Osteocyte (in vitro differentiated cells): Measurements from ENCODE around the gene DUSP2. TPM values are rescaled to one million over a fixed set of nuclear protein-coding genes. Genes with fewer than 3 reads are reported as not detected.

Experiments
- DNase-seq: peaks from one replicate; pipeline ENCODE4 v3.0.0; 2021; ENCODE audit warnings: mixed read lengths; ENCODE audit not compliant: unreplicated experiment; ENCODE audit errors: extremely low spot score
- H3K27ac Mint-ChIP-seq: one replicate; pipeline ENCODE4 v1.8.0; 2021; ENCODE audit warnings: mild to moderate bottlenecking, mixed read lengths; ENCODE audit not compliant: unreplicated experiment
- H3K27me3 Mint-ChIP-seq: one replicate; pipeline ENCODE4 v1.8.0; 2021; ENCODE audit warnings: mixed read lengths; ENCODE audit not compliant: unreplicated experiment
- H3K36me3 Mint-ChIP-seq: one replicate; pipeline ENCODE4 v1.8.0; 2021; ENCODE audit warnings: mixed read lengths; ENCODE audit not compliant: unreplicated experiment
- H3K4me1 Mint-ChIP-seq: one replicate; pipeline ENCODE4 v1.8.0; 2021; ENCODE audit warnings: mixed read lengths; ENCODE audit not compliant: unreplicated experiment
- H3K4me3 Mint-ChIP-seq: one replicate; pipeline ENCODE4 v1.8.0; 2021; ENCODE audit warnings: mild to moderate bottlenecking, moderate library complexity, mixed read lengths; ENCODE audit not compliant: unreplicated experiment
- H3K9me3 Mint-ChIP-seq: one replicate; pipeline ENCODE4 v1.8.0; 2021; ENCODE audit warnings: mixed read lengths; ENCODE audit not compliant: unreplicated experiment
- total RNA-seq: library from RNA; stranded (reverse); gene quantifications from 2 replicates; pipeline ENCODE4 v1.2.1, GENCODE V29; 2021
- TF ChIP-seq, protein P1 (sequence below): fragments of 200-600 bp; sonication (generic); IDR thresholded peaks from 2 replicates; pipeline ENCODE4 v1.5.0; 2021; ENCODE audit warnings: antibody characterized with exemption, mild to moderate bottlenecking, moderate library complexity

DUSP2 gene
- total RNA-seq, 1 donor from 2014 or later = 0.78 TPM

DNA sequence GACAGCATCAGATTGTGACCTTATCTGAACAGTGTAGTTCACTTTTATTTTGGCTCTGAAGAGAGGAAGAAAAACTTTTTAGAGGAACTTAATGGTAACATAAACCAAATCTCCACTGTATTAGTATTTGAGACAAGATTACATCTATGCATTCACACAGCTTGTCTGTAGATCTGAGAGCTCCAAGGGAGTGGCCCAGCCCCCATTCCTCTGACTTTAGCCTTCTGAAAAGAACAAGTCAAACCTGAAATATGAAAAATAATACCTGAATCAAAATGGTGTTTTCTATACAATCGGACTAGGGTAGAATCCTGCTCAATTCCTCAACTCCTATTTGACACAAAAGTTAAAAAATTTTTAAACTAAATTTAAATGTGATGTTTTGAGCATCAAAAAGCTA, 40.3 kb upstream of the DUSP2 start:
- Mint-ChIP-seq H3K4me1 (no peaks in the 10 kb centered on the region), H3K27me3 (no peaks in the 10 kb centered on the region), H3K4me3 (no peak overlapping the region), H3K36me3 (peaks cover 38% of the 10 kb centered on the region), H3K27ac (no peak overlapping the region), H3K9me3 (no peaks in the 10 kb centered on the region)
- TF ChIP-seq, protein P1, sequence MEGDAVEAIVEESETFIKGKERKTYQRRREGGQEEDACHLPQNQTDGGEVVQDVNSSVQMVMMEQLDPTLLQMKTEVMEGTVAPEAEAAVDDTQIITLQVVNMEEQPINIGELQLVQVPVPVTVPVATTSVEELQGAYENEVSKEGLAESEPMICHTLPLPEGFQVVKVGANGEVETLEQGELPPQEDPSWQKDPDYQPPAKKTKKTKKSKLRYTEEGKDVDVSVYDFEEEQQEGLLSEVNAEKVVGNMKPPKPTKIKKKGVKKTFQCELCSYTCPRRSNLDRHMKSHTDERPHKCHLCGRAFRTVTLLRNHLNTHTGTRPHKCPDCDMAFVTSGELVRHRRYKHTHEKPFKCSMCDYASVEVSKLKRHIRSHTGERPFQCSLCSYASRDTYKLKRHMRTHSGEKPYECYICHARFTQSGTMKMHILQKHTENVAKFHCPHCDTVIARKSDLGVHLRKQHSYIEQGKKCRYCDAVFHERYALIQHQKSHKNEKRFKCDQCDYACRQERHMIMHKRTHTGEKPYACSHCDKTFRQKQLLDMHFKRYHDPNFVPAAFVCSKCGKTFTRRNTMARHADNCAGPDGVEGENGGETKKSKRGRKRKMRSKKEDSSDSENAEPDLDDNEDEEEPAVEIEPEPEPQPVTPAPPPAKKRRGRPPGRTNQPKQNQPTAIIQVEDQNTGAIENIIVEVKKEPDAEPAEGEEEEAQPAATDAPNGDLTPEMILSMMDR = no peak
- no peak for DNase-seq

DNA sequence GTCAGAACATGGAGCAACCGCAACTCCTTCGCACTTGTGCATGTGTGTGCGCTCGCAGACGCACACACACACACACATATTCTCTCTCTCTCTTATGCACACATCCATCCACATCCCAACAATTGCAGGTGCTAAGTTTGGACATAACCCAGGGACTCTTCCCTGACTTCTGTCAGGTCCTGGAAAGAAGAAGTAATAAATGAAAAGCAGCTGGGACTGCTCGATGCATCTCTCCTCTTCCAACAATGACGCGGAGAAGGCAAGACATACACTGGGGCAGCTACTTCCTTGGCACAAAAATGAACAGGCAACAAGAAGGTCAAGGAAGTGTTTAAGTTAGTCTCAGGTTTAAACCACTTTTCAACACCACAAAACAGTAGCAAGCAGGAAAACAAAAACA, 39.7 kb upstream of the DUSP2 start:
- H3K36me3 Mint-ChIP-seq = peaks cover 38% of the 10 kb centered on the region
- no peaks in the 10 kb centered on the region for H3K27me3 Mint-ChIP-seq
- TF ChIP-seq, protein P1 = no peak
- no peak overlapping the region for H3K4me3 Mint-ChIP-seq
- no peaks in the 10 kb centered on the region for H3K4me1 Mint-ChIP-seq
- DNase-seq = no peak
- no peak overlapping the region for H3K27ac Mint-ChIP-seq
- H3K9me3 Mint-ChIP-seq = no peaks in the 10 kb centered on the region

DNA sequence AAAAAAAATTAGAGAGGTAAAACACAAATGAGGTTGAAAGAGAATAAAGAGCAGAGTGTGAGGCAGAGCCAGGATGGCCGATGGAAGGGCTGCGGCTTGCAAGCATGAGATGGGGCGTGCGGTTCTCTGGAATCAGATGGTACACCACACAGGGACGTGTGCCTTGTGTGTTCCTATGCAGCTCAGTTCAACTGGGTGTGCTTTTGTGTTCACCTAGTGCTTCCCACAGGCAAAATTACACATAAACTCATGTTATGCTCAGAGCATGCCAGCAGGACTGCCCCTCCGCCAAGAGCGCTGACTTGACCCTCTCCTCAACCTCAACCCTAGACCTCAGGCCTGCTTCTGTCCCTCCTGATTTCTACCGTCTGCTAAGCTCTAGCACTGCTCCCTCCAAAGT, 38.9 kb upstream of the DUSP2 start:
- Mint-ChIP-seq H3K27ac (no peak overlapping the region), H3K4me3 (no peak overlapping the region), H3K36me3 (peaks cover 36% of the 10 kb centered on the region), H3K4me1 (no peaks in the 10 kb centered on the region), H3K9me3 (no peaks in the 10 kb centered on the region), H3K27me3 (no peaks in the 10 kb centered on the region)
- TF ChIP-seq, protein P1 = no peak
- DNase-seq = no peak

DNA sequence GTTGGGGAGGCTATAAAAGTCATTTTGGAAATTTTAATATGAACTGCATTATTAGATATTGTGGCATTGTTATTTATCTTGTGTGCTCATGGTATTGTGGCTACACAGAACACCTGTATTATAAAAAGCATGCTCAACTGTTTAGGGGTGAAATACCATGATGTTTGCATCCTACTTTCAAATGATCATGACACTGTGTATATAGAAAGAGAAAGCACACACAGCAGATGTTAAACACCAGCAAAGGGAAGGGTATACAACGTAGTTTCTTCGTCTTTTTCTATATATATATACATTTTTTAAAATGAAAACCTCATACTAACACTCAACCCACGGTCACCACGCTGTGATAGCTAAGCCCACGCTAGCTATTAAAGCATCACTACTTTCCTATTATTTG, 36.3 kb upstream of the DUSP2 start:
- H3K4me1 Mint-ChIP-seq = no peaks in the 10 kb centered on the region
- peaks cover 28% of the 10 kb centered on the region for H3K36me3 Mint-ChIP-seq
- H3K4me3 Mint-ChIP-seq = no peak overlapping the region
- no peaks in the 10 kb centered on the region for H3K9me3 Mint-ChIP-seq
- no peak overlapping the region for H3K27ac Mint-ChIP-seq
- peaks cover 2% of the 10 kb centered on the region for H3K27me3 Mint-ChIP-seq
- TF ChIP-seq, protein P1 = no peak
- DNase-seq = no peak

DNA sequence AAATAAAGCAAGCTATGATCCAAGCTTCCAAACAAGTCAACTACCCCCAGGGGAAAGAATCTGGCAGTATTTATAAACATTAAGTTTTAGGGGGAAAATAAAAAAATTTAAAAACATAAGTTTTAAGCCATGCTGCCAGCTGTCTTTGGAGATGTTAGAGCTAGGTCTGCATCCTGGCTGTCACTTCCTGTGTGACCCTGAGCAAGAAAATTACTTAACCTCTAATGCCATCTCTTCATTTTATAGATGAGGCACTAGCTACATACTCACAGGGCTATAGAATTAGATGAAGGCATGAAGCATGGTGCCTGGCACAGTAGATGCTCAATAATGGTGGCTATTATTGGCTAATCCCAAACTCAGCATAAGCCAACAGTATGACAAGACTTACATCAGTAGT, 35.3 kb upstream of the DUSP2 start:
- Mint-ChIP-seq H3K9me3 (no peaks in the 10 kb centered on the region), H3K4me1 (no peaks in the 10 kb centered on the region), H3K4me3 (no peak overlapping the region), H3K27me3 (peaks cover 2% of the 10 kb centered on the region), H3K36me3 (peaks cover 19% of the 10 kb centered on the region), H3K27ac (no peak overlapping the region)
- DNase-seq = no peak
- TF ChIP-seq, protein P1 = no peak
